Measurements from ENCODE around the gene MCOLN2.

DNA sequence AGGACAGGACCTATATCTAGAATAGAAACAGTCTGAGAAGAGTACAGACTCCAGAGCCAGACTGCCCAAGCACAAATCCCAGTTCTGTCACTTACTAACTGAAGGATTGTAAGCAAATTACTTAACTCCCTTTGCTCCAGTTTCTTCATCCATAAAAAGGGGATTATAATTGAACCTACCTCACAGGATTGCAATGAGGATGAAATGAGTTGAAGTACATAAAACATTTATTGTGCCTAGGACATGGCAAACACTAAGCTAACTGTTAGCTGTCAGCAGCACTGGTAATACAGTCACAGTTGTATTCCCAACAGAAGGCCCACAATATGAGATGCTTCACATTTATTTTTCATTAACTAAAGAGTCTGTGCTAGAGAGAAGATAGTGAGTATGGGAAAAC, 33.9 kb downstream of the MCOLN2 start:
- TF ChIP-seq HNF4G (IDR thresholded peaks at IDR 0.05) (no peak), RAD21 (IDR thresholded peaks at IDR 0.05) (no peak)
